GM19455 (cell line): ENCODE results near the gene ING4.
A peak's percentile ranks its signal among the peaks of the same experiment; 100 is the strongest.

ENCODE experiments used
- ATAC-seq: cut with Tn5 transposase; IDR thresholded peaks from one replicate; pipeline ENCODE4 v1.9.1; 2021; ENCODE audit not compliant: unreplicated experiment

The ING4 gene

GRCh38 chr12:6688543-6688998 lies 25.7 kb upstream of the ING4 start:
- no peak for ATAC-seq

GRCh38 chr12:6685814-6686213 lies 22.9 kb upstream of the ING4 start:
- ATAC-seq: no peak

GRCh38 chr12:6684609-6685008 lies 21.7 kb upstream of the ING4 start:
- ATAC-seq: no peak

DNA sequence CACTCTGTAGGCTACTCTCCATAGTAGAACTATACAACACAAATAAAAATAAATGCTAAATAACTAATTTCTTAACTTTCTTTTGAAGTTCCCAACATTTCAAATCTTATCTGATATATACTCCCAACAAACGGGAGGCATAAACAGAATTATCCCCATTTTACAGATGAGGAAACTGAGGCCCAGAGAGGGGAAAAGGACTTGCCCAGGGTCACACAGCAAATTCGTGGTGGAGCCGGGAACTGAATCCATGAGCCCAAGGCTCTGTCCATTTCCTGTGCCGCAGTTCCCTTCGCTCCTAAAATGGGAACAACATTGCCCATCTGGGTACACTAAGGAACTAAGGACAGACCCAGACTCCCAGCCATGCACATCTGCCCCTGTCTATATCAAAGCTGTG lies 14.0 kb upstream of the ING4 start:
- ATAC-seq: no peak

GRCh38 chr12:6672143-6672542 lies 9.2 kb upstream of the ING4 start:
- ATAC-seq: no peak

DNA sequence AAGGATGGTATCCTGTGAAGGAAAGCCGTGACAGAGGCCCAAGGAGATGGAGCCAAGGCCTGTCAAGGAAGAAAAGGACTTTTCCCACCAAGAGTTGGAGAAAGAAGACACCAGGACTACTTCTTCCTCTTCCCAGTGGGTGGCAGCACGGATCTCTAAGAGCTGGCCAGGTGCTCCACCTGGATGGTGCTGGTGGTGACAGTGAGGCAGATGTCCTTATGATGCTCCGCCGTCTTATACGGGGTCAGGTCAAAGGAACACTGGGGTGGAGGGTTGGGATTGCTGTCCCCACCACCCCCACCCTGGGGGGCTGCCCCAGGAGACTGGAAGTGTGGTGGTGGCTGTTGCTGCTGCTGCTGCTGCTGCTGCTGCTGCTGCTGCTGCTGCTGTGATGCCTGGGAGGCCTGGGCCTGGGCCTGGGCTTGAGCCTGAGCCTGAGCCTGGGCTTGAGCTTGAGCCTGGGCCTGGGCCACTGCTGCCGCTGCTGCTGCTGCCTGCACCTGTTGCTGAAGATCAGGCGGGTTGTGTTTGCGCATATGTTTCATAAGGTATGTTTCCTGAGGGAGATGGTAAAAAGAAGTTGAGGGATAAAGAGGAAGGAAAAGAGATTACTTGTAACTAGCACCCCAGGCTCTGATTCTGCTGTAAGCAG lies 4.8 kb upstream of the ING4 start:
- ATAC-seq: no peak

- ATAC-seq: no peak
These were observed 3.3 kb upstream of the ING4 start for GRCh38 chr12:6666211-6666610.

DNA sequence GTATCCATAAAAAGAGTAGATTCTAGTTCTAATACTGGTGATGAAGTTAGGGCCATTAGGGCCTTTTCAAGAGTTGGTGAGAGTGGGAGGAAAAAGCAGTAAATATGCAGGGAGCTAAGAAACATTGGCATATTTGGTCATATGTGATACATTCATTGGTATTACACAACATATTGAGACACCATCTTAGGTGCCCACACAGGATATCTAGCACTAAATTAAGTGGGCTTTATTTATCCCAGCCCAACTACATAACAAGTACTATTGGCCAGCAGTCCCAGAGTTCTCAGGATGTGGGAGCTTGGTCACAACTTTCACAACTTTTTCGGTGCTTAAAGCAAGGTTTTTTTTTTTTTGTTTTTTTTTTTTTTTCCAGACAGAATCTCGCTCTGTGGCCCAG lies 2.0 kb upstream of the ING4 start:
- ATAC-seq: no peak

GRCh38 chr12:6662602-6662905 lies 365 bp downstream of the ING4 start:
- ATAC-seq: peak; percentile 22

DNA sequence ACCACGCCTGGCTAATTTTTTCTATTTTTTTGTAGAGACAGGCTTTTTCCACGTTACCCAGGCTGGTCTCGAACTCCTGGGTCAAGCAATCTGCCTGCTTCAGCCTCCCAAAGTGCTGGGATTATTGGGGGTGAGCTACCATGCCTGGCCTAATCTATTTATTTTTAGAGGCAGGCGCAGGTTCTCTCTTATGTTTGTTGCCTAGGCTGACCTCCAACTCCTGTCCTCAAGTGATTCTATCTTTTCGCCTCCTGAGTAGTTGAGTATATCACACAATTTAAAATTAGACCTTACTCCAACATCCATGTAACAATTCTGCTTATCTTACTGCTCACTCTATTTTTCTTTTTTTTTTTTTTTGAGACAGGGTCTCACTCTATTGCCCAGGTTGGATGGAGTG lies 8.9 kb downstream of the ING4 start:
- ATAC-seq: no peak

- no peak for ATAC-seq
These were observed 9.6 kb downstream of the ING4 start for GRCh38 chr12:6653342-6653741.

- ATAC-seq: no peak
These were observed 10.5 kb downstream of the ING4 start for GRCh38 chr12:6652391-6652790.

DNA sequence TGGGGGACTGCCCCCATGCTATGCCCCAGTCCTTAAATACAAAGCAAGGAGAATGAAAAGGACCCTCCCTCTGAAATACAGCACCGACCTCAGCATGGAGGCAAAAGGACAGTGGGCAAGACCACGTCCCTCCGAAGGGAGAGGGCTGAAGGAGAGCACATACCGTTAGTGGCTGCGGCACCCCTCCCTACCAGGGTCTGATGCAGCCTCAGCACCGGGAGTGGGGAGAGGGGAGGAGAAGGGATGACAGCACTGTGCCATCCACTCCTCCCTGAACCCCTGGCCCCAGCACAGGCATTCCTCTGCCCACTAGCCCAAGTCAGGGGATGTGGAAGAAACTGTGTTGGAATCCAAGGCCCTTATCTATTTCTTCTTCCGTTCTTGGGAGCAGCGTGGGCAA lies 12.1 kb downstream of the ING4 start:
- ATAC-seq: no peak

DNA sequence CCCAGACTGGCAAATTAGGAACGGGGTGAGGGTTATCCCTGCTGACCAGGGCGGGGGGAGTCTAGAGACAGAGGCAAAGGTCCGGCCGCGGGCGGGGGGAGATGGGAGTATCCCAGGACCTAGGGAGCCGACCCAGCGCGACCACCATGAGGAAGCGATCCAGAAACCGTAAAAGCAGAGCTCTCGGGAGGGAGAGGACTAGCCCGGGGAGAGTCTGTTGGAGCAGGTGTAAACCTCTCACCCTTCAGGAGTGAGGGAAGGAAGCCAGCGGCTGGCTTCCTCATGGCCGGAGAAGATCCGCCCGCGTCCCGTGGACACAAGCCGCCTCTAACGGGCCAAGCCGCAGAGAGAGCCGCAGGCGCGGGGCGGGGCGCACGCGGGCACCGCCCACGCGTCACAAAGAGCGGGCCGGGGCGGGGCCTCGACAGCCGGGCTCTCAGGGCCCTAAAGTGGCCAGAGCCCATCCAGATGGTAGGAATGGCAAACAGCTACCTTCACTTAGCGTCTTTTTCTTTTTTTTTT lies 15.8 kb downstream of the ING4 start, which contains the start of gene ACRBP:
Gene ACRBP (minus strand): TSS at position 350 of the 522 bp plus-strand sequence. CDS start 66 bp downstream, at position 284.
- ATAC-seq: no peak

DNA sequence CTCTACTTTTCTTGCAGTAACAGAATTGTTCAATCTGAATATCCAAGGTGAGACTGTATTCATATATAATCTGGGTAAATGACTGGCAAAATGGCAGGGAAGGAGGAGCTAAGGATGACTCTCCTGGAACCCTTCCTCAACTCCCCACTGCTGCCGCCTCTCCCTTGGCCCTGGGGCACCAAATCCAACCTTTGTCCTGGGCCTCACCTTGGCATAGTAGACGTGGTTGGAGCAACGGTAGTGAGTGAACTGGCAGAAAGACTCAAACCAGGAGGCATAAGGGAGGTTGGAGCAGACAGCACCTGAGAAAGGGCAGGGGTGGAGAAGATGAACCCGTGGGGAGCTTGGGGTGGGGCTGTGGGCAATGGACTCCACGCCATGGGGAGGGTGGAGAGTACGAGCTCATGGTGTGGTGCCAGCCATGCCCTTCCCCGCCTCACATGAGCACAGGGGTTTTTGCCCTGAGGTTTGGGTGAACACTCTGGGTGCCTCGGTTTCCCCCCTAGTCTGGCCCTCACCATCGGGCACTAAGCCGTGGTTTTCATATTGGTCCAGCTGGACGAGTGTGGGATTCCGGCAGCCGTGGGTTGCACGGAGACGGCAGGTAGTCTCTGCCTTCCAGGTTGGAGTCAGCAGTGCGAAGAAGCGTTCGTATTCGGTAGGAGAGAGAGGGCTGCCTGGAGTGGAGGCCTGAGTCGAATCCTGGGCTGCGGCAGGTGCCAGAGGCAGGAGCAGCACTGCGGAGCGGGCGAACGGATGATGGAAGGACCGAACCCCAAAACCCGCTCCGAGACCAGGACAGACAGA lies 16.4 kb downstream of the ING4 start:
- no peak for ATAC-seq

DNA sequence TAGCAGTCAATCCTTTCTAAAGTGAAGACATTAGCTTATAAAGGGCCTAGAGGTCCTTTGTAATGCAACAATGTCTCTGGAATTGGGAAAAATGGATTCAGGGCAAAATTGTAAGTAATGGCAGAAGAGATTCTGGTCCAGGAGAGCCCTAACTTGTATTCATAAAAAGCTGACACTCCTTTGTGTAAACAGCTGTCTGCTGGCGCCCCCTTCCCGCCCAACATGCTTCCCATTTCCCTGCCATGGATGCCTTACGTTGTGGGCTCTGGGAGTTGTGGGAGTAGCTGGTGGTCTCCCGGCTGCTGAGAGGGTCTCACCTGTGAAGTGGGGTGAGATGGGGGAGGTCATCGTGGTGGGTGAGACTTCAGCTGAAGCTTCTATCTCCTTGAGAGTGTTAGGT lies 18.0 kb downstream of the ING4 start:
- no peak for ATAC-seq

- no peak for ATAC-seq
These were observed 18.7 kb downstream of the ING4 start for GRCh38 chr12:6644257-6644596.

GRCh38 chr12:6643569-6644256 lies 19.2 kb downstream of the ING4 start:
- no peak for ATAC-seq

GRCh38 chr12:6641131-6641530 lies 21.8 kb downstream of the ING4 start:
- ATAC-seq: no peak

DNA sequence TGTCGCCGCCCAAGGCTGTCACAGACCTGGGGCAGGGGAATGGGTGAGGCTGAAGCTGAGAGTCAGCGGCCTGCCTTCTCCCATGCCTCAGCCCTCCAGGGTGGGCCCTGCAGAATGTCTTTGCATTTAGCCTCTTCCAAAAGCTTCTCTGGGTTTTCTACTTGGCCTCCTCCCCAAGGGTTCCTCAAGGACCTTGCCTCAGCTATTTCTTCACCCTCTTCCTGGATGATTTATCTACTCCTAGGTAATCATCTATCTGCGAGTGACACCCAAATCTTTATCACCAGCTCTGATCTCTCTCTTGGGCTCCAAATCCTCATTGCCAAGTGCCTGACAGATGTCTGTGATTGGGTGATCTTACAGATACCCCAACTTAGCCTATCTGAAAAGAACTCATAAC lies 22.4 kb downstream of the ING4 start:
- ATAC-seq: no peak

DNA sequence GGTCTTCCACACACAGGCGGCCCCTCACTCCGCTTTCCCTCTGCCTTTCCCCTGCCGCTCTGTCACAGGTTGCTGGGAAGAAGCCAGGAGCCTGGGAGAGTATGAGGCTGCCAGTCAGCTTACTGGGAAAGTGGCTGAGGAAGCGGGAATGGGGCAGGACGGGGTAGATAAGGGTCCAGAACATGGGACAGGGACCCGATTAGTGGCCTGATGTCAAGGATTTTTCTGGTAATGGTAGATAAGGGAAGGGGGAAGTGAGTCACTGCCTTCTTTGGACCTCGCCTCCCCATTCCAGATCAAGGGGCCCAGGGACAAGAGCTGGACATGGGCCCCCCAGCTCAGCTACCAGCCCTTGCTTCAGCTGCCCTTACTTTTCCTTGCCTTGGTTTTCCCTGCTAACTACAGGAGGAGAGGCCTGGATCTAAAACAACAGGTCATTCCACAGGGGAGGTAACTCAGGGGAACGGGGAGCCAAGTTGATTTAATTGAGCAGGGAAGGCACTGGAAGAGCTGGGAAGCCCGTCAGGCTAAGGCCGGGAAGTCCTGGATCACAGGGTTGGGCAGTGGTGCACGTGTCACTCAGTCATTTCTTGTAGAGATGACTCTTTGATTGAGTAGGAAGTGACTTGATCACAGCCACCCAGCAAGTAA lies 23.6 kb downstream of the ING4 start:
- ATAC-seq: no peak
